HG02798 (cell line): Measurements from ENCODE around the gene VAX1.

ENCODE experiments used
- ATAC-seq: cut with Tn5 transposase; IDR thresholded peaks from one replicate; pipeline ENCODE4 v1.9.1; 2021; ENCODE audit warnings: mild to moderate bottlenecking; ENCODE audit not compliant: unreplicated experiment, poor library complexity

The VAX1 gene

GRCh38 chr10:117164592-117165537, 26.8 kb upstream of the VAX1 start:
- ATAC-seq, result no peak

- ATAC-seq, result no peak
Observed at GRCh38 chr10:117163954-117164548, 26.0 kb upstream of the VAX1 start.

GRCh38 chr10:117163061-117163953, 25.2 kb upstream of the VAX1 start:
- ATAC-seq, result no peak

GRCh38 chr10:117162093-117163060, 24.3 kb upstream of the VAX1 start:
- ATAC-seq, result no peak

- ATAC-seq, result no peak
Observed at GRCh38 chr10:117161386-117162033, 23.4 kb upstream of the VAX1 start.

GRCh38 chr10:117160567-117160966, 22.5 kb upstream of the VAX1 start:
- ATAC-seq, result no peak

- no peak for ATAC-seq
Observed at GRCh38 chr10:117159390-117159789, 21.3 kb upstream of the VAX1 start.

- ATAC-seq, result no peak
Observed at GRCh38 chr10:117158297-117158696, 20.2 kb upstream of the VAX1 start.

GRCh38 chr10:117152668-117153067, 14.6 kb upstream of the VAX1 start:
- ATAC-seq, result no peak

- ATAC-seq, result no peak
Observed at GRCh38 chr10:117148284-117148683, 10.2 kb upstream of the VAX1 start.

GRCh38 chr10:117145019-117145418, 6.9 kb upstream of the VAX1 start:
- no peak for ATAC-seq

GRCh38 chr10:117143103-117143823, 5.2 kb upstream of the VAX1 start:
- no peak for ATAC-seq

- ATAC-seq, result no peak
Observed at GRCh38 chr10:117140525-117140902, 2.4 kb upstream of the VAX1 start.

- no peak for ATAC-seq
Observed at GRCh38 chr10:117139581-117140524, 1.8 kb upstream of the VAX1 start.

GRCh38 chr10:117138838-117139580, 939 bp upstream of the VAX1 start:
- ATAC-seq, result no peak

GRCh38 chr10:117137031-117137910, 799 bp downstream of the VAX1 start:
- no peak for ATAC-seq
